HepG2 (cell line): ENCODE results near the gene PIGL. TPM values are rescaled to one million over a fixed set of nuclear protein-coding genes. Genes with fewer than 3 reads are reported as not detected.

ENCODE experiments used
- BRCA1 ChIP-seq: sonication (generic); formaldehyde crosslinking; IDR thresholded peaks from 2 replicates; pipeline ENCODE4 v1.4.0; 2020; ENCODE audit warnings: missing genetic modification reagents
- FOXK2 ChIP-seq: fragments of 450-650 bp; IDR thresholded peaks from 2 replicates; pipeline ENCODE4 v1.6.1; 2016
- GABPA ChIP-seq, 2 experiments: IDR thresholded peaks; 2 replicates each; pipeline ENCODE4 v1.6.1; 2011 to 2016; ENCODE audit warnings: low read depth in 2 of 2, low read length in 1 of 2, missing biosample characterization in 1 of 2, missing genetic modification characterization in 1 of 2
- KLF6 ChIP-seq: IDR thresholded peaks from 2 replicates; pipeline ENCODE4 v1.8.0; 2016; ENCODE audit warnings: missing biosample characterization, missing genetic modification reagents
- KLF9 ChIP-seq: IDR thresholded peaks from 2 replicates; pipeline ENCODE4 v1.6.1; 2016; ENCODE audit warnings: low read depth
- NAIF1 ChIP-seq: sonication (generic); formaldehyde crosslinking; IDR thresholded peaks from 2 replicates; pipeline ENCODE4 v1.5.0; 2020; ENCODE audit warnings: mild to moderate bottlenecking, missing genetic modification reagents, borderline replicate concordance
- NR2F2 ChIP-seq: IDR thresholded peaks from 2 replicates; pipeline ENCODE4 v1.6.1; 2012; ENCODE audit warnings: low read depth, inconsistent platforms, borderline replicate concordance
- PRDM4 ChIP-seq: sonication (generic); formaldehyde crosslinking; IDR thresholded peaks from 2 replicates; pipeline ENCODE4 v1.9.0; 2021; ENCODE audit warnings: missing genetic modification reagents, borderline replicate concordance
- RCOR2 ChIP-seq: IDR thresholded peaks from 2 replicates; pipeline ENCODE4 v1.6.1; 2016; ENCODE audit warnings: missing biosample characterization, missing genetic modification reagents
- RERE ChIP-seq: IDR thresholded peaks from 2 replicates; pipeline ENCODE4 v1.6.1; 2016; ENCODE audit warnings: low read depth, missing genetic modification reagents, missing compliant biosample characterization
- SMAD9 ChIP-seq: sonication (generic); formaldehyde crosslinking; IDR thresholded peaks from 2 replicates; pipeline ENCODE4 v1.5.1; 2020; ENCODE audit warnings: mild to moderate bottlenecking, missing genetic modification reagents
- ZFP36L2 ChIP-seq: sonication (generic); formaldehyde crosslinking; IDR thresholded peaks from 2 replicates; pipeline ENCODE4 v1.4.0; 2020; ENCODE audit warnings: missing genetic modification reagents
- ZMYM4 ChIP-seq: sonication (generic); formaldehyde crosslinking; IDR thresholded peaks from 2 replicates; pipeline ENCODE4 v1.8.1; 2023; ENCODE audit warnings: mild to moderate bottlenecking, missing genetic modification reagents
- ZNF562 ChIP-seq: sonication (generic); formaldehyde crosslinking; IDR thresholded peaks from 2 replicates; pipeline ENCODE4 v1.8.0; 2022; ENCODE audit warnings: missing genetic modification reagents, borderline replicate concordance
- ZNF850 ChIP-seq: sonication (generic); formaldehyde crosslinking; conservative IDR thresholded peaks from 2 replicates; pipeline ENCODE4 v1.9.0; 2021; ENCODE audit warnings: mild to moderate bottlenecking, missing genetic modification reagents
- polyA plus RNA-seq, 8 experiments: library from polyadenylated mRNA; depleted of rRNA in 3 of 8; stranded (reverse) in 7 of 8; unstranded in 1 of 8; fragments of >200 nt; fragmentation: Illumina TruSeq in 4 of 8; extraction: Trizol in 4 of 8; gene quantifications; 2 replicates each; pipeline versions ENCODE4 v1.2.1 to v1.2.3, GENCODE V29; 2011 to 2016; ENCODE audit warnings: low read depth in 4 of 8, missing spikeins in 1 of 8, mixed read lengths in 1 of 8; ENCODE audit not compliant: insufficient read depth in 1 of 8
- total RNA-seq, 5 experiments: library from RNA; depleted of rRNA; stranded (reverse); fragments of >200 nt; fragmentation: Illumina TruSeq; extraction: Trizol; gene quantifications; 2 replicates each; pipeline ENCODE4 v1.2.3, GENCODE V29; 2016; ENCODE audit warnings: low read depth in 1 of 5
- TF ChIP-seq, protein P1 (sequence below): sonication (generic); formaldehyde crosslinking; IDR thresholded peaks from 2 replicates; pipeline ENCODE4 v1.4.0; 2020; ENCODE audit warnings: mild to moderate bottlenecking, missing genetic modification reagents

PIGL gene
- total and polyA plus RNA-seq, 2 of the 13 experiments (the other 11 are each of a cell fraction or from before 2014, with no cell fraction given), result 28.5 to 63.8 TPM

DNA sequence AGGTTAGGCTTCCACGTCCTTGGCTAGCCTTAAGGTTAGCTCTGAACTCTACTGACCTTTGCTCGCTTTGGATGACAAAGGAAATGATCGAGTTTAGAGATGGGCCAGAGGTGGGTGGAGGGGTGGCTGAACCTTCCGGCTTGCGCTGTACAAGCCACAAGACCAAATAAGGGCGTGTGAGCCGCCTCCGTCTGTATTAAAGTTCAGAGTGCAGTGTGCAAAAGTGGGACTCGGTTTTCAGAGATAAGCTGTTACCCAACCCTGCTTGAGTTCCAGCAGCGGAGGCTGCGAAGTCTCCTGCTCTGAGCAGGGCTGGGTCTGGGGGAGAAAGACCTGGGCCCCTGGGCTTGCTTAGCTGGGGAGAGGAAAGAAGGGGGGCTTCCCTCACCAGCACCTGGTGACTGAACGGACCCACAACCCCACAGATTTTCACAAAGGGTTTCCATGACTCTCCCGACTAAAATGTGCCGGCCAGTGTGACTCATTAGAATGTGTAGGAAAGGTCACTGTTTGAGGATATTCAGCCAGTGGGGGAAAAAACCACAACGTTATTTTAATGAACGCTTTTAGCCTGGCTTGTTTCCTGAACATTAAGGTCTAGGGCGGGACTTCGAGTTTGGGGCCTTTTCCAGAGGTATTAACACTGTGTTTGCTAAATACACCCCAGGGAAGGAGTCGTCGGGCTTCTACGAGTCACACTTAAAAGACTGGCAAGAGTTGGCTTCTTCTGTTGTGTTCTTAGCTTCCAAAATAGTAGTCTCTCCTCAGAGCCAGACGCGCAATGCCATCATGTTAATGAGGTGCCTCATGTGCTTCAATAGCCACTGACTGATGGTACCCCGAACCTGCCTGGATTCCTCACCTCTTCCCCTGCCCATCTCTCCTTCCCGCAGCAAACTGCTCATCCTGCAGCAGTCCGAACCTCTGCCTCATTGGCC is 69.3 kb downstream of the PIGL start (continued):
- TF ChIP-seq, protein P1, sequence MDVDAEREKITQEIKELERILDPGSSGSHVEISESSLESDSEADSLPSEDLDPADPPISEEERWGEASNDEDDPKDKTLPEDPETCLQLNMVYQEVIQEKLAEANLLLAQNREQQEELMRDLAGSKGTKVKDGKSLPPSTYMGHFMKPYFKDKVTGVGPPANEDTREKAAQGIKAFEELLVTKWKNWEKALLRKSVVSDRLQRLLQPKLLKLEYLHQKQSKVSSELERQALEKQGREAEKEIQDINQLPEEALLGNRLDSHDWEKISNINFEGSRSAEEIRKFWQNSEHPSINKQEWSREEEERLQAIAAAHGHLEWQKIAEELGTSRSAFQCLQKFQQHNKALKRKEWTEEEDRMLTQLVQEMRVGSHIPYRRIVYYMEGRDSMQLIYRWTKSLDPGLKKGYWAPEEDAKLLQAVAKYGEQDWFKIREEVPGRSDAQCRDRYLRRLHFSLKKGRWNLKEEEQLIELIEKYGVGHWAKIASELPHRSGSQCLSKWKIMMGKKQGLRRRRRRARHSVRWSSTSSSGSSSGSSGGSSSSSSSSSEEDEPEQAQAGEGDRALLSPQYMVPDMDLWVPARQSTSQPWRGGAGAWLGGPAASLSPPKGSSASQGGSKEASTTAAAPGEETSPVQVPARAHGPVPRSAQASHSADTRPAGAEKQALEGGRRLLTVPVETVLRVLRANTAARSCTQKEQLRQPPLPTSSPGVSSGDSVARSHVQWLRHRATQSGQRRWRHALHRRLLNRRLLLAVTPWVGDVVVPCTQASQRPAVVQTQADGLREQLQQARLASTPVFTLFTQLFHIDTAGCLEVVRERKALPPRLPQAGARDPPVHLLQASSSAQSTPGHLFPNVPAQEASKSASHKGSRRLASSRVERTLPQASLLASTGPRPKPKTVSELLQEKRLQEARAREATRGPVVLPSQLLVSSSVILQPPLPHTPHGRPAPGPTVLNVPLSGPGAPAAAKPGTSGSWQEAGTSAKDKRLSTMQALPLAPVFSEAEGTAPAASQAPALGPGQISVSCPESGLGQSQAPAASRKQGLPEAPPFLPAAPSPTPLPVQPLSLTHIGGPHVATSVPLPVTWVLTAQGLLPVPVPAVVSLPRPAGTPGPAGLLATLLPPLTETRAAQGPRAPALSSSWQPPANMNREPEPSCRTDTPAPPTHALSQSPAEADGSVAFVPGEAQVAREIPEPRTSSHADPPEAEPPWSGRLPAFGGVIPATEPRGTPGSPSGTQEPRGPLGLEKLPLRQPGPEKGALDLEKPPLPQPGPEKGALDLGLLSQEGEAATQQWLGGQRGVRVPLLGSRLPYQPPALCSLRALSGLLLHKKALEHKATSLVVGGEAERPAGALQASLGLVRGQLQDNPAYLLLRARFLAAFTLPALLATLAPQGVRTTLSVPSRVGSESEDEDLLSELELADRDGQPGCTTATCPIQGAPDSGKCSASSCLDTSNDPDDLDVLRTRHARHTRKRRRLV, result no peak
- no peak for TF ChIP-seq GABPA (IDR thresholded peaks at IDR 0.05; ENCODE audit: low read depth, low read length)
- TF ChIP-seq GABPA (CRISPR knock-in tag; IDR thresholded peaks at IDR 0.05; ENCODE audit: low read depth), result peak; percentile 74
- TF ChIP-seq PRDM4 (CRISPR knock-in tag), result no peak
- no peak for TF ChIP-seq ZNF562 (CRISPR knock-in tag)
- peak; percentile 50; the same call in 1 of the 2 replicates for TF ChIP-seq KLF6 (CRISPR knock-in tag)
- no peak for TF ChIP-seq SMAD9 (CRISPR knock-in tag)
- no peak for TF ChIP-seq ZFP36L2
- 0 out of 2 replicates have a peak, but pooled peaks have one; percentile 65 for TF ChIP-seq BRCA1 (CRISPR knock-in tag)
- TF ChIP-seq RERE (CRISPR knock-in tag), result peak; percentile 81
- peak; percentile 85 for TF ChIP-seq RCOR2 (CRISPR knock-in tag)
- TF ChIP-seq KLF9, result peak; percentile 39; the same call in 1 of the 2 replicates
- TF ChIP-seq FOXK2, result no peak
- peak; percentile 78 for TF ChIP-seq NR2F2
- TF ChIP-seq NAIF1 (CRISPR knock-in tag), result no peak
- TF ChIP-seq ZNF850, result no peak
- TF ChIP-seq ZMYM4 (CRISPR knock-in tag), result peak; percentile 96
